Mononuclear cell (primary cell): Measurements from ENCODE around the gene OR8K1. TPM values are rescaled to one million over a fixed set of nuclear protein-coding genes. Genes with fewer than 3 reads are reported as not detected.

Experiments used
- H3K27me3 ChIP-seq: 2 replicates; pipeline ENCODE4 v1.6.0; 2011; ENCODE audit warnings: low read length, control low read depth; ENCODE audit not compliant: insufficient read depth
- H3K4me1 ChIP-seq: 2 replicates; pipeline ENCODE4 v1.5.1; 2011; ENCODE audit warnings: mild to moderate bottlenecking, low read length, control low read depth; ENCODE audit not compliant: insufficient read depth
- H3K4me3 ChIP-seq: 2 replicates; pipeline ENCODE4 v1.5.1; 2011; ENCODE audit warnings: mild to moderate bottlenecking, low read length, moderate library complexity
- H3K9me3 ChIP-seq: 2 replicates; pipeline ENCODE4 v1.5.1; 2011; ENCODE audit warnings: low read depth, mild to moderate bottlenecking, control low read depth, low read length
- total RNA-seq: library from RNA; depleted of rRNA; stranded (reverse); fragments of >200 nt; gene quantifications from one replicate; pipeline ENCODE4 v1.2.3, GENCODE V29; 2012

OR8K1 gene
- total RNA-seq = not detected

GRCh38 chr11:56345739-56346138 is at the start of gene OR8K1:
TSS of gene OR8K1 (plus strand) at chr11:56346039. CDS start at chr11:56346039, 0 bp downstream.
- peaks cover 14% of the 10 kb centered on the region for H3K9me3 ChIP-seq
- H3K4me3 ChIP-seq = no peak within 1 kb of the TSS

GRCh38 chr11:56296898-56297297 is 48.9 kb upstream of the OR8K1 start:
- Histone ChIP-seq H3K4me3 (no peak overlapping the region), H3K27me3 (no peaks in the 10 kb centered on the region), H3K4me1 (no peaks in the 10 kb centered on the region), H3K9me3 (peaks cover 5% of the 10 kb centered on the region)

More at GRCh38 chr11:56345739-56346138, at the start of gene OR8K1:
- Histone ChIP-seq H3K27me3 (no peaks in the 10 kb centered on the region), H3K4me1 (no peaks in the 10 kb centered on the region)

GRCh38 chr11:56307836-56308235 is 38.0 kb upstream of the OR8K1 start:
- Histone ChIP-seq H3K9me3 (peaks cover 20% of the 10 kb centered on the region), H3K4me3 (no peak overlapping the region), H3K27me3 (no peaks in the 10 kb centered on the region), H3K4me1 (no peaks in the 10 kb centered on the region)

DNA sequence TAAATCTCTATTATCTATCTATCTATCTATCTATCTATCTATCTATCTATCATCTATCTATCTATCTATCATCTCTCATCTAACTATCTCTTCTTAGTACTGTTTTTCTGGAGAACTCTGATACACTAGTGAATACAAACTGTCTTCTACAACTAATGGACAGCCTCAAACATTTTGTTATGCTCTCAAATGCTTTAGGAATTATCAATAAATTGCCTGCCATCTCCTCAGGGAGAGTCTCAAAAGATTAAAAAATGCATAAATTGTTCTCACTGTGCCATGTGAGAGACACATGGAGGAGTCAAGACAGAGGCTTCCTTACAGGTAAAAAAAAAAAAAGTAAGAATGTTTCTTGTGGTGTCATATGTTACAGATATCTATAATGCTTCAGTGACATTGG is 31.0 kb upstream of the OR8K1 start, which contains the start of gene OR8K3:
TSS of gene OR8K3 (plus strand) at position 301 of the 400 bp plus-strand sequence. CDS start 3,163 bp downstream, outside the sequence.
- peaks cover 6% of the 10 kb centered on the region for H3K9me3 ChIP-seq

GRCh38 chr11:56331861-56332491 is 13.9 kb upstream of the OR8K1 start:
- H3K4me3 ChIP-seq = no peak overlapping the region
- H3K9me3 ChIP-seq = no peaks in the 10 kb centered on the region
- no peaks in the 10 kb centered on the region for H3K27me3 ChIP-seq
- no peaks in the 10 kb centered on the region for H3K4me1 ChIP-seq

More for the DNA sequence above, 31.0 kb upstream of the OR8K1 start, which contains the start of gene OR8K3:
- Histone ChIP-seq H3K4me3 (no peak within 1 kb of the TSS), H3K4me1 (no peaks in the 10 kb centered on the region), H3K27me3 (no peaks in the 10 kb centered on the region)

GRCh38 chr11:56333156-56333555 is 12.7 kb upstream of the OR8K1 start:
- Histone ChIP-seq H3K4me3 (no peak overlapping the region), H3K27me3 (no peaks in the 10 kb centered on the region), H3K9me3 (no peaks in the 10 kb centered on the region), H3K4me1 (no peaks in the 10 kb centered on the region)

GRCh38 chr11:56340289-56340688 is 5.5 kb upstream of the OR8K1 start:
- no peak overlapping the region for H3K4me3 ChIP-seq
- H3K4me1 ChIP-seq = no peaks in the 10 kb centered on the region
- H3K27me3 ChIP-seq = no peaks in the 10 kb centered on the region
- peaks cover 32% of the 10 kb centered on the region for H3K9me3 ChIP-seq

DNA sequence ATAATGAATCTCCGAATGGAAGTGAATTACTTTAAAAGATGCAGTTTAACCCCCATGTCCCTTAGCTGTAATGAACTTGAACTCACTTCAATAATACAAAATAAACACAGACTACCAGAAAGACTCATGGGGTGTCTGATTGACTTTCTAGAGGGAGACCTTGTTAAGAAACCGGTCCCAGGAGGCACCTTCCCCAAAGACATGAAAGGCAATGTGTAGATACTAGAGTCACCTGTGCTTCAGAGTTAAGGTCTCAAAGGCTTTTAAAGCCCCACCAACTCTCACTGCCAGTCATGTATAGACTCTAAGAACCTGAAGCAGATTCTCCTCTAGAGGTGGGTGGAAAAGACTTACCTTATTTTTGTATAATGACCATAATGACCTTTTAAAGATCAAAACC is 8.2 kb downstream of the OR8K1 start, which contains the start of gene OR8J1:
TSS of gene OR8J1 (plus strand) at position 301 of the 400 bp plus-strand sequence. CDS start 5,956 bp downstream, outside the sequence.
- Histone ChIP-seq H3K9me3 (no peaks in the 10 kb centered on the region), H3K4me1 (no peaks in the 10 kb centered on the region), H3K4me3 (no peak within 1 kb of the TSS), H3K27me3 (no peaks in the 10 kb centered on the region)

- no peaks in the 10 kb centered on the region for H3K27me3 ChIP-seq
- no peak within 1 kb of the TSS for H3K4me3 ChIP-seq
- H3K9me3 ChIP-seq = no peaks in the 10 kb centered on the region
- no peaks in the 10 kb centered on the region for H3K4me1 ChIP-seq
Measured at GRCh38 chr11:56375324-56375723, 29.5 kb downstream of the OR8K1 start, which contains the start of gene OR8U1. TSS of gene OR8U1 (plus strand) at chr11:56375624. CDS start at chr11:56375624, 0 bp downstream.

- H3K27me3 ChIP-seq = no peaks in the 10 kb centered on the region
- H3K4me3 ChIP-seq = no peak overlapping the region
- no peaks in the 10 kb centered on the region for H3K9me3 ChIP-seq
- no peaks in the 10 kb centered on the region for H3K4me1 ChIP-seq
Measured at GRCh38 chr11:56380120-56380519, 34.3 kb downstream of the OR8K1 start.

- Histone ChIP-seq H3K27me3 (no peaks in the 10 kb centered on the region), H3K4me1 (no peaks in the 10 kb centered on the region), H3K9me3 (no peaks in the 10 kb centered on the region), H3K4me3 (no peak overlapping the region)
Measured at GRCh38 chr11:56394381-56394780, 48.5 kb downstream of the OR8K1 start.

DNA sequence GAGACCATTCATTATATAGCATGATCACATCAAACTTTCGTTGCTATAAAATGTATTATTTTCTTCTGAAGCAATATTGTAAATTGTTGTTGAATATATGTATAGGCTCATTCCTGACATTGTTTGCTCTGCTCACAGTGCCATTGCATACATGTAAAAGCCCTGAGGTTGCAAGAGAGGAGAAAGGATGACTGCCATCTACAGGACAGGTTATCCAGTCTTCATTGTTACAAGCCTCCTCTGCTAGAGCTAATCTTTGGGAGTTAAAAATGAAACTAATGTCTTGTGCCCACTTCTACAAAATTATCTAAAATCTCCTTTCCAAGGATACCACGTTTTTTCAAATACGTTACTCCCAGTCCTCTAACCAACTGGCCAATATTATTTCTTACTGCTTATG is 50.2 kb downstream of the OR8K1 start:
- no peaks in the 10 kb centered on the region for H3K4me1 ChIP-seq
- no peaks in the 10 kb centered on the region for H3K9me3 ChIP-seq
- H3K4me3 ChIP-seq = no peak overlapping the region
- H3K27me3 ChIP-seq = no peaks in the 10 kb centered on the region

Other genes with a start within 250 kb of the OR8K1 start
- gene OR8H2, start 242.4 kb upstream of the OR8K1 start, total RNA-seq = not detected
- not detected for gene OR8H3, start 223.7 kb upstream of the OR8K1 start, total RNA-seq
- gene OR8J3, start 205.8 kb upstream of the OR8K1 start, total RNA-seq = not detected
- not detected for gene OR8K5, start 185.7 kb upstream of the OR8K1 start, total RNA-seq
- gene OR5J2, start 169.4 kb upstream of the OR8K1 start, total RNA-seq = not detected
- gene OR5T2, start 111.8 kb upstream of the OR8K1 start, total RNA-seq = not detected
- not detected for gene OR5T3, start 93.8 kb upstream of the OR8K1 start, total RNA-seq
- gene OR5T1, start 71.9 kb upstream of the OR8K1 start, total RNA-seq = not detected
- not detected for gene OR8H1, start 53.8 kb upstream of the OR8K1 start, total RNA-seq
- not detected for gene OR8K3, start 30.9 kb upstream of the OR8K1 start, total RNA-seq
- not detected for gene OR8J1, start 8.3 kb downstream of the OR8K1 start, total RNA-seq
- gene OR8U1, start 29.6 kb downstream of the OR8K1 start, total RNA-seq = not detected
- gene OR5AL1, start 66.7 kb downstream of the OR8K1 start, total RNA-seq = not detected
- not detected for gene OR5M3, start 127.3 kb downstream of the OR8K1 start, total RNA-seq
- gene OR5M8, start 145.3 kb downstream of the OR8K1 start, total RNA-seq = not detected
- gene OR5M11, start 197.2 kb downstream of the OR8K1 start, total RNA-seq = not detected
- gene OR5M10, start 231.7 kb downstream of the OR8K1 start, total RNA-seq = not detected